GM12878 (cell line): ENCODE data around the gene NDUFB4.

Source experiments
- CTCF ChIP-seq, 3 experiments: IDR thresholded peaks in 2 of 3; conservative IDR thresholded peaks in 1 of 3; 2 replicates each; pipeline ENCODE4 v1.5.1; 2011; ENCODE audit warnings: low read depth in 3 of 3, low read length in 3 of 3, mild to moderate bottlenecking in 3 of 3, control low read depth in 2 of 3, moderate library complexity in 2 of 3, inconsistent platforms in 1 of 3, mixed read lengths in 1 of 3; ENCODE audit not compliant: control insufficient read depth in 2 of 3, insufficient read depth in 1 of 3; ENCODE audit errors: extremely low read depth in 1 of 3
- MYC ChIP-seq: IDR thresholded peaks from 2 replicates; pipeline ENCODE4 v1.6.1; 2011; ENCODE audit warnings: mild to moderate bottlenecking, low read length, moderate library complexity, inconsistent platforms; ENCODE audit not compliant: insufficient read depth, insufficient replicate concordance, insufficient read length, severe bottlenecking

- TF ChIP-seq MYC (no peak), CTCF (IDR thresholded peaks at IDR 0.05 in 2 of 3, conservative IDR thresholded peaks at IDR 0.05 in 1 of 3; ENCODE audit: control insufficient read depth in 2 of 3, extremely low read depth in 1 of 3, insufficient read depth in 1 of 3, low read depth in 3 of 3, low read length in 3 of 3) (no peak)
Measured at GRCh38 chr3:120642368-120642948, 46.3 kb downstream of the NDUFB4 start.
